A549 (cell line): ENCODE results near the gene NADK2. TPM values are rescaled to one million over a fixed set of nuclear protein-coding genes. Genes with fewer than 3 reads are reported as not detected.

ENCODE experiments used
- ATAC-seq, 2 experiments: fragments of 200-7000 bp in 1 of 2; fragments of >200 bp in 1 of 2; cut with Nextera tagmentation in 1 of 2; cut with Tn5 transposase in 1 of 2; 3 replicates each; pipeline versions ENCODE4 v1.8.0 to v1.9.1; 2018 to 2020; ENCODE audit warnings: mild to moderate bottlenecking in 1 of 2, moderate library complexity in 1 of 2
- CTCF ChIA-PET: fragments of 300-600 bp; sonication (Branson Sonifier 250); formaldehyde crosslinking; extraction: SDS; loops from one replicate; lab custom pipeline; 2021; ENCODE audit warnings: antibody characterized with exemption, inconsistent platforms; lab: Yijun Ruan, JAX
- POLR2A ChIA-PET: fragments of 350-600 bp; formaldehyde crosslinking; extraction: SDS; loops from one replicate; lab custom pipeline; 2021; ENCODE audit warnings: antibody characterized with exemption, inconsistent platforms; lab: Yijun Ruan, JAX
- DNase-seq, 2 experiments: peaks; one replicate each; pipeline versions ENCODE4 v3.0.0 to v3.0.0-alpha.2; 2011 to 2016; ENCODE audit warnings: low read depth in 1 of 2, low spot score in 1 of 2
- FAIRE-seq: peaks from 2 replicates; lab custom pipeline; 2011; peaks lifted over from hg19 to GRCh38; lab: Jason Lieb, UNC
- H3K27ac ChIP-seq, 2 experiments: fragments of >200 bp; sonication (Bioruptor Twin); formaldehyde crosslinking; 3 replicates each; pipeline ENCODE4 v1.5.1; 2016 to 2017
- H3K4me1 ChIP-seq: fragments of >200 bp; sonication (Bioruptor Twin); formaldehyde crosslinking; 3 replicates; pipeline ENCODE4 v1.6.1; 2016
- H3K4me2 ChIP-seq: fragments of >200 bp; sonication (Bioruptor Twin); formaldehyde crosslinking; 3 replicates; pipeline ENCODE4 v1.6.1; 2016
- H3K4me3 ChIP-seq: fragments of >200 bp; sonication (Bioruptor Twin); formaldehyde crosslinking; 3 replicates; pipeline ENCODE4 v1.5.1; 2016
- H3K9me3 ChIP-seq: fragments of >200 bp; sonication (Bioruptor Twin); formaldehyde crosslinking; 3 replicates; pipeline ENCODE4 v1.6.1; 2016
- BCL3 ChIP-seq: fragments of >200 bp; sonication (Bioruptor Twin); formaldehyde crosslinking; IDR thresholded peaks from 3 replicates; pipeline ENCODE4 v1.6.1; 2016
- CBX8 ChIP-seq: fragments of 200-600 bp; sonication (generic); IDR thresholded peaks from 2 replicates; pipeline ENCODE4 v1.6.1; 2016
- CEBPB ChIP-seq, 2 experiments: fragments of >200 bp in 1 of 2; sonication (Bioruptor Twin) in 1 of 2; formaldehyde crosslinking in 1 of 2; IDR thresholded peaks; 2 replicates each; pipeline ENCODE4 v1.6.1; 2012 to 2016
- CTCF ChIP-seq: fragments of >200 bp; sonication (Bioruptor Twin); formaldehyde crosslinking; IDR thresholded peaks from 3 replicates; pipeline ENCODE4 v1.5.1; 2016
- E2F6 ChIP-seq: IDR thresholded peaks from 2 replicates; pipeline ENCODE4 v1.6.1; 2012; ENCODE audit warnings: low read depth, borderline replicate concordance
- EHMT2 ChIP-seq: fragments of 200-600 bp; sonication (generic); IDR thresholded peaks from 2 replicates; pipeline ENCODE4 v1.6.1; 2016; ENCODE audit warnings: antibody characterized with exemption, low read depth, mild to moderate bottlenecking, moderate library complexity
- ELK1 ChIP-seq: fragments of 150-350 bp; IDR thresholded peaks from 2 replicates; pipeline ENCODE4 v1.6.1; 2014; ENCODE audit warnings: low read depth, mild to moderate bottlenecking, low read length
- EP300 ChIP-seq, 2 experiments: fragments of >200 bp; sonication (Bioruptor Twin); formaldehyde crosslinking; IDR thresholded peaks; 2 replicates in 1 of 2; 3 replicates in 1 of 2; pipeline ENCODE4 v1.6.1; 2016 to 2017
- HEYL ChIP-seq: fragments of 250-450 bp; sonication (Bioruptor Pico); IDR thresholded peaks from 2 replicates; pipeline ENCODE4 v1.8.0; 2021; ENCODE audit warnings: mild to moderate bottlenecking, moderate library complexity
- HOXB13 ChIP-seq: fragments of 250-450 bp; sonication (Bioruptor Pico); IDR thresholded peaks from 2 replicates; pipeline ENCODE4 v1.5.0; 2020; ENCODE audit warnings: low read depth, mild to moderate bottlenecking, moderate library complexity
- JUNB ChIP-seq: fragments of >200 bp; sonication (Bioruptor Twin); formaldehyde crosslinking; IDR thresholded peaks from 2 replicates; pipeline ENCODE4 v1.6.1; 2016
- NFE2L2 ChIP-seq: fragments of 150-350 bp; conservative IDR thresholded peaks from 2 replicates; pipeline ENCODE4 v1.6.1; 2014; ENCODE audit warnings: low read length
- NPAS2 ChIP-seq: fragments of 250-450 bp; sonication (Bioruptor Pico); IDR thresholded peaks from 2 replicates; pipeline ENCODE4 v1.8.0; 2022; ENCODE audit warnings: mild to moderate bottlenecking, moderate library complexity, borderline replicate concordance
- POLR2A ChIP-seq: IDR thresholded peaks from 2 replicates; pipeline ENCODE4 v1.6.1; 2012; ENCODE audit warnings: mild to moderate bottlenecking, low read length
- RAD21 ChIP-seq, 2 experiments: fragments of >200 bp in 1 of 2; sonication (Bioruptor Twin) in 1 of 2; formaldehyde crosslinking in 1 of 2; IDR thresholded peaks in 1 of 2; conservative IDR thresholded peaks in 1 of 2; 2 replicates in 1 of 2; 3 replicates in 1 of 2; pipeline ENCODE4 v1.6.1; 2012 to 2018; ENCODE audit warnings: inconsistent platforms in 1 of 2
- SMC3 ChIP-seq: fragments of >200 bp; sonication (Bioruptor Twin); formaldehyde crosslinking; IDR thresholded peaks from 3 replicates; pipeline ENCODE4 v1.6.1; 2018; ENCODE audit warnings: inconsistent platforms
- SREBF2 ChIP-seq: fragments of 450-650 bp; IDR thresholded peaks from 2 replicates; pipeline ENCODE4 v1.6.1; 2014; ENCODE audit warnings: mild to moderate bottlenecking, moderate library complexity
- ZSCAN20 ChIP-seq: fragments of 250-450 bp; sonication (Bioruptor Pico); IDR thresholded peaks from 2 replicates; pipeline ENCODE4 v1.8.0; 2022; ENCODE audit warnings: mild to moderate bottlenecking, moderate library complexity
- WGBS: methylation state at CpG from one replicate; pipeline ENCODE4 v1.1.6; 2017; ENCODE audit errors: missing lambda C conversion rate; 5-methylcytosine and 5-hydroxymethylcytosine counted together
- polyA plus RNA-seq, 4 experiments: library from polyadenylated mRNA; depleted of rRNA in 3 of 4; stranded (reverse); fragments of >200 nt; fragmentation: RNase III in 1 of 4; extraction: RNeasy Plus Mini Kit Qiagen cat#74134 plus additional on column Dnase treatment in 1 of 4; gene quantifications; 2 replicates in 3 of 4; 3 replicates in 1 of 4; pipeline ENCODE4 v1.2.3, GENCODE V29; 2011 to 2017
- TF ChIP-seq, protein P1 (sequence below): fragments of 200-600 bp; sonication (generic); IDR thresholded peaks from 2 replicates; pipeline ENCODE4 v1.6.1; 2016; ENCODE audit warnings: antibody characterized with exemption, mild to moderate bottlenecking, moderate library complexity
- TF ChIP-seq, protein P2 (sequence below): fragments of 250-450 bp; sonication (Bioruptor Pico); IDR thresholded peaks from 2 replicates; pipeline ENCODE4 v1.5.0; 2020; ENCODE audit warnings: low read depth, mild to moderate bottlenecking, moderate library complexity
- TF ChIP-seq, protein P3 (sequence below): fragments of 250-450 bp; sonication (Bioruptor Pico); IDR thresholded peaks from 2 replicates; pipeline ENCODE4 v1.5.0; 2021; ENCODE audit warnings: mild to moderate bottlenecking, moderate library complexity, borderline replicate concordance

Gene NADK2
- polyA plus RNA-seq, 2 of the 4 experiments (the other 2 are of a cell fraction) = 12.6 to 21.9 TPM

GRCh38 chr5:36222620-36223019 is 19.1 kb downstream of the NADK2 start:
- ATAC-seq (no peak), DNase-seq (no peak), FAIRE-seq (no peak)
- Histone ChIP-seq H3K4me2 (no peak overlapping the region), H3K9me3 (no peaks in the 10 kb centered on the region), H3K27ac (no peak overlapping the region), H3K4me3 (no peak overlapping the region), H3K4me1 (0 out of 3 replicates have a peak, but pooled peaks cover under 1% of the 10 kb centered on the region)
- ChIA-PET POLR2A (no interaction called here), CTCF (no interaction called here)
- TF ChIP-seq HEYL (CRISPR knock-in tag) (no peak), NPAS2 (no peak), ZSCAN20 (CRISPR knock-in tag) (no peak), SMC3 (no peak), EP300 (IDR thresholded peaks at IDR 0.05) (no peak), POLR2A (no peak)
- WGBS = 97% methylated on average over 1 of the region's 1 CpG

DNA sequence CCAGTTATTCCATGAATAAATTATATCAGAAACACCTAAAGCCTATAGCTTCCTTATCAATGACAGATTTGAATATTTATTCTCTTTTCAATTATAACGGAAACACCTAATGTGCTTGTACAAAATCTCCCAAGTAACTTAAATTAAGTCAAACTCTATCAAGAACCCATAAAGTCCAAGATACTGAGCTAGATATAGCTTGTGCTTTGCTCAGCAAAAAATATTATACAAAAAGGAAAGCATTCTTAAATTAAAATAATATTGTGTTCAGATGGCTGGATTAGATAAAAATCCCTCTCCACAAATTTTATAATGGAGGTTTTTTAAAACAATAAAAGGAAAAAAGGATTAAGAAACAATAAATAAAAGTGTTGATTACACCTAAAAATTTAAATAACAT is 23.7 kb downstream of the NADK2 start:
- ChIA-PET POLR2A (no interaction called here), CTCF (interaction anchor here (1.5 to 2.8 kb wide), 2 partner anchors 24 to 88 kb away, joined by 3 to 17 read pairs; partner anchors contain the start of gene NADK2)
- DNase-seq (no peak), ATAC-seq (no peak), FAIRE-seq (no peak)
- no peak for TF ChIP-seq CTCF
- TF ChIP-seq SREBF2 = no peak
- TF ChIP-seq, protein P1, sequence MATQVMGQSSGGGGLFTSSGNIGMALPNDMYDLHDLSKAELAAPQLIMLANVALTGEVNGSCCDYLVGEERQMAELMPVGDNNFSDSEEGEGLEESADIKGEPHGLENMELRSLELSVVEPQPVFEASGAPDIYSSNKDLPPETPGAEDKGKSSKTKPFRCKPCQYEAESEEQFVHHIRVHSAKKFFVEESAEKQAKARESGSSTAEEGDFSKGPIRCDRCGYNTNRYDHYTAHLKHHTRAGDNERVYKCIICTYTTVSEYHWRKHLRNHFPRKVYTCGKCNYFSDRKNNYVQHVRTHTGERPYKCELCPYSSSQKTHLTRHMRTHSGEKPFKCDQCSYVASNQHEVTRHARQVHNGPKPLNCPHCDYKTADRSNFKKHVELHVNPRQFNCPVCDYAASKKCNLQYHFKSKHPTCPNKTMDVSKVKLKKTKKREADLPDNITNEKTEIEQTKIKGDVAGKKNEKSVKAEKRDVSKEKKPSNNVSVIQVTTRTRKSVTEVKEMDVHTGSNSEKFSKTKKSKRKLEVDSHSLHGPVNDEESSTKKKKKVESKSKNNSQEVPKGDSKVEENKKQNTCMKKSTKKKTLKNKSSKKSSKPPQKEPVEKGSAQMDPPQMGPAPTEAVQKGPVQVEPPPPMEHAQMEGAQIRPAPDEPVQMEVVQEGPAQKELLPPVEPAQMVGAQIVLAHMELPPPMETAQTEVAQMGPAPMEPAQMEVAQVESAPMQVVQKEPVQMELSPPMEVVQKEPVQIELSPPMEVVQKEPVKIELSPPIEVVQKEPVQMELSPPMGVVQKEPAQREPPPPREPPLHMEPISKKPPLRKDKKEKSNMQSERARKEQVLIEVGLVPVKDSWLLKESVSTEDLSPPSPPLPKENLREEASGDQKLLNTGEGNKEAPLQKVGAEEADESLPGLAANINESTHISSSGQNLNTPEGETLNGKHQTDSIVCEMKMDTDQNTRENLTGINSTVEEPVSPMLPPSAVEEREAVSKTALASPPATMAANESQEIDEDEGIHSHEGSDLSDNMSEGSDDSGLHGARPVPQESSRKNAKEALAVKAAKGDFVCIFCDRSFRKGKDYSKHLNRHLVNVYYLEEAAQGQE = no peak
- no peak for TF ChIP-seq EHMT2
- TF ChIP-seq HOXB13 = no peak
- TF ChIP-seq, protein P2, sequence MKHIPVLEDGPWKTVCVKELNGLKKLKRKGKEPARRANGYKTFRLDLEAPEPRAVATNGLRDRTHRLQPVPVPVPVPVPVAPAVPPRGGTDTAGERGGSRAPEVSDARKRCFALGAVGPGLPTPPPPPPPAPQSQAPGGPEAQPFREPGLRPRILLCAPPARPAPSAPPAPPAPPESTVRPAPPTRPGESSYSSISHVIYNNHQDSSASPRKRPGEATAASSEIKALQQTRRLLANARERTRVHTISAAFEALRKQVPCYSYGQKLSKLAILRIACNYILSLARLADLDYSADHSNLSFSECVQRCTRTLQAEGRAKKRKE (CRISPR knock-in tag) = no peak
- TF ChIP-seq, protein P3, sequence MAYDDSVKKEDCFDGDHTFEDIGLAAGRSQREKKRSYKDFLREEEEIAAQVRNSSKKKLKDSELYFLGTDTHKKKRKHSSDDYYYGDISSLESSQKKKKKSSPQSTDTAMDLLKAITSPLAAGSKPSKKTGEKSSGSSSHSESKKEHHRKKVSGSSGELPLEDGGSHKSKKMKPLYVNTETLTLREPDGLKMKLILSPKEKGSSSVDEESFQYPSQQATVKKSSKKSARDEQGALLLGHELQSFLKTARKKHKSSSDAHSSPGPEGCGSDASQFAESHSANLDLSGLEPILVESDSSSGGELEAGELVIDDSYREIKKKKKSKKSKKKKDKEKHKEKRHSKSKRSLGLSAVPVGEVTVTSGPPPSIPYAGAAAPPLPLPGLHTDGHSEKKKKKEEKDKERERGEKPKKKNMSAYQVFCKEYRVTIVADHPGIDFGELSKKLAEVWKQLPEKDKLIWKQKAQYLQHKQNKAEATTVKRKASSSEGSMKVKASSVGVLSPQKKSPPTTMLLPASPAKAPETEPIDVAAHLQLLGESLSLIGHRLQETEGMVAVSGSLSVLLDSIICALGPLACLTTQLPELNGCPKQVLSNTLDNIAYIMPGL (CRISPR knock-in tag) = no peak
- no peak for TF ChIP-seq ELK1
- no peak for TF ChIP-seq CBX8
- no peak for TF ChIP-seq BCL3
- no peak for TF ChIP-seq E2F6
- no peak for TF ChIP-seq CEBPB (IDR thresholded peaks at IDR 0.05)
- no peak for TF ChIP-seq JUNB
- TF ChIP-seq RAD21 (conservative IDR thresholded peaks at IDR 0.05 in 1 of 2, IDR thresholded peaks at IDR 0.05 in 1 of 2) = no peak
- TF ChIP-seq NFE2L2 = no peak
- Histone ChIP-seq H3K4me2 (no peak overlapping the region), H3K27ac (no peak overlapping the region), H3K4me3 (no peak overlapping the region), H3K9me3 (no peaks in the 10 kb centered on the region), H3K4me1 (no peaks in the 10 kb centered on the region)
- 91% methylated on average over 1 of the region's 1 CpG for WGBS
